ENCODE data around the gene CAPS2. TPM values are rescaled to one million over a fixed set of nuclear protein-coding genes. Genes with fewer than 3 reads are reported as not detected.

CAPS2 gene
- total and polyA plus RNA-seq, 4 donors, result 0.91 to 3.1 (median 1.4) TPM

GRCh38 chr12:75323663-75324062 lies 6.5 kb downstream of the CAPS2 start:
- Histone ChIP-seq H3K27ac (ENCODE audit: low read depth in 1 of 2, low read length in 2 of 2) (no peak overlapping the region), H3K9ac (ENCODE audit: low read depth in 1 of 2, low read length in 2 of 2) (no peak overlapping the region), H3K36me3 (ENCODE audit: control insufficient read depth in 4 of 4, insufficient read depth in 3 of 4, low read depth in 1 of 4, low read length in 3 of 4) (no peaks in the 10 kb centered on the region), H3K27me3 (ENCODE audit: control insufficient read depth in 4 of 4, insufficient read depth in 4 of 4, low read length in 3 of 4) (no peaks in the 10 kb centered on the region), H3K4me1 (ENCODE audit: control insufficient read depth in 4 of 4, insufficient read depth in 4 of 4, low read length in 3 of 4) (no peaks in the 10 kb centered on the region), H3K9me3 (ENCODE audit: control insufficient read depth in 4 of 4, low read length in 3 of 4) (no peaks in the 10 kb centered on the region), H3K4me3 (ENCODE audit: low read depth in 1 of 3, low read length in 3 of 3) (no peak overlapping the region)
- DNase-seq (ENCODE audit: low spot score), result no peak
- WGBS, result 81% methylated on average over 3 of the region's 3 CpGs
- TF ChIP-seq GABPA (IDR thresholded peaks at IDR 0.05 in 1 of 2, conservative IDR thresholded peaks at IDR 0.05 in 1 of 2) (no peak), FOXA2 (IDR thresholded peaks at IDR 0.05) (no peak), MAX (IDR thresholded peaks at IDR 0.05) (no peak)

- Histone ChIP-seq H3K4me3 (ENCODE audit: low read depth in 1 of 3, low read length in 3 of 3) (no peak overlapping the region), H3K9me3 (ENCODE audit: control insufficient read depth in 4 of 4, low read length in 3 of 4) (no peaks in the 10 kb centered on the region), H3K9ac (ENCODE audit: low read depth in 1 of 2, low read length in 2 of 2) (no peak overlapping the region), H3K4me1 (ENCODE audit: control insufficient read depth in 4 of 4, insufficient read depth in 4 of 4, low read length in 3 of 4) (no peaks in the 10 kb centered on the region), H3K27me3 (ENCODE audit: control insufficient read depth in 4 of 4, insufficient read depth in 4 of 4, low read length in 3 of 4) (no peaks in the 10 kb centered on the region), H3K27ac (ENCODE audit: low read depth in 1 of 2, low read length in 2 of 2) (no peak overlapping the region), H3K36me3 (ENCODE audit: control insufficient read depth in 4 of 4, insufficient read depth in 3 of 4, low read depth in 1 of 4, low read length in 3 of 4) (no peaks in the 10 kb centered on the region)
- TF ChIP-seq NR2F2 (IDR thresholded peaks at IDR 0.05) (no peak), HNF4A (conservative IDR thresholded peaks at IDR 0.05) (no peak), JUND (IDR thresholded peaks at IDR 0.05) (no peak), SP1 (IDR thresholded peaks at IDR 0.05) (no peak), TAF1 (conservative IDR thresholded peaks at IDR 0.05) (no peak), RXRA (IDR thresholded peaks at IDR 0.05) (no peak), REST (IDR thresholded peaks at IDR 0.05) (no peak), MAX (IDR thresholded peaks at IDR 0.05) (no peak), ZBTB33 (IDR thresholded peaks at IDR 0.05) (no peak), GABPA (IDR thresholded peaks at IDR 0.05 in 1 of 2, conservative IDR thresholded peaks at IDR 0.05 in 1 of 2) (no peak), EGR1 (IDR thresholded peaks at IDR 0.05; ENCODE audit: low read depth in 2 of 2) (no peak), RAD21 (IDR thresholded peaks at IDR 0.05) (no peak), FOXA2 (IDR thresholded peaks at IDR 0.05) (no peak), ATF3 (IDR thresholded peaks at IDR 0.05) (no peak), HNF4G (IDR thresholded peaks at IDR 0.05) (no peak)
- 0% methylated on average over 1 of the region's 1 CpG for WGBS
- DNase-seq (ENCODE audit: low spot score), result no peak
Observed at GRCh38 chr12:75322464-75322863, 7.7 kb downstream of the CAPS2 start.
